ENCODE results near the gene NR1D2. TPM values are rescaled to one million over a fixed set of nuclear protein-coding genes. Genes with fewer than 3 reads are reported as not detected.

NR1D2 gene
- total and polyA plus RNA-seq, 8 donors, result 5.5 to 105 (median 19.8) TPM

- Histone ChIP-seq H3K4me1 (peaks cover 0 to 30% (median 12%) of the 10 kb centered on the region in 4 donors), H3K4me3 (no peak overlapping the region), H3K36me3 (peaks cover 9 to 24% (median 18%) of the 10 kb centered on the region in 4 donors), H3K27me3 (no peaks in the 10 kb centered on the region), H3K27ac (no peak overlapping the region), H3K9me3 (no peaks in the 10 kb centered on the region)
- TF ChIP-seq CTCF (IDR thresholded peaks at IDR 0.05) (no peak), POLR2AphosphoS5 (IDR thresholded peaks at IDR 0.05) (no peak), POLR2A (IDR thresholded peaks at IDR 0.05) (no peak), EP300 (IDR thresholded peaks at IDR 0.05) (no peak)
- intact Hi-C loops (cut with DNase I; ENCODE audit: low total_unique reads), result no loop called here
- DNase-seq, result no peak
- 70 to 89% (median 82%) methylated on average over 4 to 5 of the region's 5 CpGs for WGBS, 5 donors
Measured at GRCh38 chr3:23981955-23982354, 36.9 kb downstream of the NR1D2 start.

- WGBS, 5 donors, result 92 to 98% (median 95%) methylated on average over 3 of the region's 3 CpGs
- TF ChIP-seq CTCF (IDR thresholded peaks at IDR 0.05) (no peak), POLR2AphosphoS5 (IDR thresholded peaks at IDR 0.05) (no peak), EP300 (IDR thresholded peaks at IDR 0.05) (no peak), POLR2A (IDR thresholded peaks at IDR 0.05) (no peak)
Measured at GRCh38 chr3:23984934-23985333, 39.8 kb downstream of the NR1D2 start.

GRCh38 chr3:23985747-23986544, 40.9 kb downstream of the NR1D2 start:
- intact Hi-C loops (cut with DNase I; ENCODE audit: low total_unique reads), result no loop called here
- H3K27me3 ChIP-seq, result no peaks in the 10 kb centered on the region
- peaks cover 0 to 7% (median 3%) of the 10 kb centered on the region in 4 donors for H3K36me3 ChIP-seq
- DNase-seq, result no peak
- 61 to 96% (median 82%) methylated on average over 1 of the region's 1 CpG for WGBS, 5 donors
- H3K9me3 ChIP-seq, result no peaks in the 10 kb centered on the region
- no peak overlapping the region for H3K4me3 ChIP-seq
- no peak for TF ChIP-seq EP300 (IDR thresholded peaks at IDR 0.05)
- TF ChIP-seq POLR2AphosphoS5 (IDR thresholded peaks at IDR 0.05), result no peak
- no peak for TF ChIP-seq CTCF (IDR thresholded peaks at IDR 0.05)
- TF ChIP-seq POLR2A (IDR thresholded peaks at IDR 0.05), result no peak
- H3K27ac ChIP-seq, result no peak overlapping the region
- peaks cover 0 to 9% (median 4%) of the 10 kb centered on the region in 4 donors for H3K4me1 ChIP-seq

More at GRCh38 chr3:23984934-23985333, 39.8 kb downstream of the NR1D2 start:
- intact Hi-C loops (cut with DNase I; ENCODE audit: low total_unique reads), result no loop called here
- Histone ChIP-seq H3K4me3 (no peak overlapping the region), H3K36me3 (peaks cover 0 to 7% (median 3%) of the 10 kb centered on the region in 4 donors), H3K27ac (no peak overlapping the region), H3K4me1 (peaks cover 0 to 18% (median 9%) of the 10 kb centered on the region in 4 donors), H3K9me3 (no peaks in the 10 kb centered on the region), H3K27me3 (no peaks in the 10 kb centered on the region)
- no peak for DNase-seq

GRCh38 chr3:23987356-23987755, 42.3 kb downstream of the NR1D2 start:
- H3K36me3 ChIP-seq, result no peaks in the 10 kb centered on the region
- no peak overlapping the region for H3K27ac ChIP-seq
- H3K4me3 ChIP-seq, result no peak overlapping the region
- WGBS, 5 donors, result 67 to 86% (median 84%) methylated on average over 8 of the region's 8 CpGs
- no peak for TF ChIP-seq EP300 (IDR thresholded peaks at IDR 0.05)
- no peak for TF ChIP-seq POLR2A (IDR thresholded peaks at IDR 0.05)
- TF ChIP-seq POLR2AphosphoS5 (IDR thresholded peaks at IDR 0.05), result no peak
- TF ChIP-seq CTCF (IDR thresholded peaks at IDR 0.05), result no peak
- H3K27me3 ChIP-seq, result no peaks in the 10 kb centered on the region
- no peak for DNase-seq
- no peaks in the 10 kb centered on the region for H3K9me3 ChIP-seq
- H3K4me1 ChIP-seq, result peaks cover 0 to 14% (median 3%) of the 10 kb centered on the region in 4 donors
- intact Hi-C loops (cut with DNase I; ENCODE audit: low total_unique reads), result no loop called here

Data from stomach (tissue), 9 donors.